HTERT RPE-1 (cell line): ENCODE data around the gene ANKRD60.

Experiments
- in situ Hi-C: fragments of 300-500 bp; cut with MboI; formaldehyde crosslinking; loops from 4 replicates; pipeline ENCODE4 v1.14.3; 2020; ENCODE audit warnings: low sequenced_read_pairs

The ANKRD60 gene

GRCh38 chr20:58224974-58225373 lies 3.5 kb downstream of the ANKRD60 start:
- in situ Hi-C loops: no loop called here

GRCh38 chr20:58224097-58224496 lies 4.4 kb downstream of the ANKRD60 start:
- in situ Hi-C loops: no loop called here

GRCh38 chr20:58223358-58223941 lies 5.0 kb downstream of the ANKRD60 start:
- in situ Hi-C loops: no loop called here

- in situ Hi-C loops: no loop called here
Observed at GRCh38 chr20:58222446-58222845, 6.0 kb downstream of the ANKRD60 start.

- in situ Hi-C loops: no loop called here
Observed at GRCh38 chr20:58219342-58219700, 9.1 kb downstream of the ANKRD60 start.

- in situ Hi-C loops: no loop called here
Observed at GRCh38 chr20:58218665-58219341, 9.7 kb downstream of the ANKRD60 start.

DNA sequence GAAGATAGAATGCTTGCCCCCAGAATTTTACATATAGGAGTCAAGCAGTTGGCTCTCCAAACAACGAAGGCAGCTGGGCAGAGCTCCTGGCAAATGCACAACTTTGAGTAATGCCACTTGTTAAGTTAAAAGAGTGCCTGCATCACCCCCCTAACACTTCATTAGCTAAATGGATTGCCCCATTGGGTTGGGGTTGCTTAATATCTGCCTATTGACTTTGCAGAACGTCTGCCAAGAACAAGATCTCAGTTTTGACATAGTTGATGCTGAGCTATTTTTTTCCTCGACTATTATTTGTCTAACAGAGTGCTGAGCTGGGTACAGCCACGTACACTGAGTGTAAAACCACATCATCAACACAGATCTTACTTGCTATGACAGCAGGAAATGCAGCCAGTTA lies 12.1 kb downstream of the ANKRD60 start:
- in situ Hi-C loops: no loop called here

- in situ Hi-C loops: no loop called here
Observed at GRCh38 chr20:58215116-58215515, 13.3 kb downstream of the ANKRD60 start.

- in situ Hi-C loops: no loop called here
Observed at GRCh38 chr20:58214310-58214709, 14.1 kb downstream of the ANKRD60 start.

DNA sequence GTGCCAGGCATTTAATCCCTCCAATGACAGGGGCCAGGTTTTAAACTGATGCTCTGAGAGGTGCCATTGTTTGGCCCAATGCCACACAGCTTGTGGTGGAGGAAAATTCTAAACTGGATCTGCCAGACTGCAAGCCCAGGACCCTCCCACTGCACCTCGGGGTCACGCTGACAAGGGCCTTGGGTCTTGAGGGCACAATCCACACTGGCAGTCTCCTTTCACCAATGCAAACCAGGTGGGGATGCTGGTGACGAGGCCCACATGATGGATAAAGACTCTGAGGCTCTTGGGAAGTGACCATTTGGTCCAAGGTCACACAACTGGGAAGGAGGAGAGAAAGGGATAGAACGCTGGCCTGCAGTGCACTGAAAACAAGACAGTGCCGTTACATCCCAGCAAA lies 14.7 kb downstream of the ANKRD60 start:
- in situ Hi-C loops: no loop called here

DNA sequence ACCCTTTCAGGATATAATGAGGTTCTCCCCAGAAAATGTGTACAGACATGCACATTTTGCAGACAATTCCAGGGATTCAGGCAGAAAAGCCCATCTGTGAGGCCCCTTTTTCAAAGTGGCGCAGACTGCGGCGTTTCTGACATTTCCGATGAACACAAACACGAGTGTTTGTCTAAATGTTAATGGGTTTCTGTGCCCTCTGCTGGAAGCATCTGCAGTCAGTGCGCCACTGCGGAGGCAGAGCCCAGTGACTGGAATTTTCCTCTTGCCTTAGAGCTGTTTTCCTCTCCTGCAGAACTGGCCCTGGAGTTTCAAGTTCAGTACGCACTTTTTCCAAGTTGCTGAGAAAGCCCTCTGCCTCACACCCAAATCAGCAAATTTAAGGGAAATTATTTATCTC lies 15.3 kb downstream of the ANKRD60 start:
- in situ Hi-C loops: no loop called here

DNA sequence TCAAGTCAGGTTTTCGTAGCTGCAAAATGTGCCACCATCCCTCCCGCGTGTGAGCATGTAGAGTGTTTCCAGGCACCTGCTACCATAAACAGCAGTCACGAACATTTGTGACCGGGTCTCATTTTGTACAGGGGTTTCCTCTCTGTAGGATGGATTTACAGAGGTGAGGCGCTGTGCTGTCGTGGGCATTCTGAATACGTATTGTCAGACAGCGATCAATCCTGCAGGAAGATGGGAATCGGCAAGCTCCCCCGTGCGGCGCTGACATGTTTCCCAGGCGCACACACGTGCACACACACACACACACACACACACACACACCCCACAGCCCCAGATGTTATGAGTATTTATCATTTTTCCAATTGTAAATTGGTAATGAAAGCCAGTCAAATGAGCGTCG lies 15.8 kb downstream of the ANKRD60 start:
- in situ Hi-C loops: no loop called here

DNA sequence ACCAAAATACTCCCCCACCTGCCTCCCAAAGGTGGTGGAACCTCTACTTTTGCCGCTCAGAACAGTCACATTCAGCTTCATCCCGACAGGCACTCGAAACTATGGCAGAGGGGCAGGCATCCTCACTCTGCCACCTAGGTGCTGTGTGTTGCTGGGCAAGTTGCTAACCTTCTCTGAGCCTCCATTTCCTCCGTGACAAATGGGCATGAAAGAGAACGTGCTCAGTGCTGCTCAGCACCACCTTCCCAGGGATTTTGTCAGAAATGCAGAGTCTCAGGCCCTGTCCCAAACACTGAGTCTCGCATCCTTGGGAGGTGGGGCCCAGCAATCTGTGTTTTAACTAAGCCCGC lies 18.1 kb downstream of the ANKRD60 start:
- in situ Hi-C loops: no loop called here

GRCh38 chr20:58209652-58210397 lies 18.6 kb downstream of the ANKRD60 start:
- in situ Hi-C loops: no loop called here

DNA sequence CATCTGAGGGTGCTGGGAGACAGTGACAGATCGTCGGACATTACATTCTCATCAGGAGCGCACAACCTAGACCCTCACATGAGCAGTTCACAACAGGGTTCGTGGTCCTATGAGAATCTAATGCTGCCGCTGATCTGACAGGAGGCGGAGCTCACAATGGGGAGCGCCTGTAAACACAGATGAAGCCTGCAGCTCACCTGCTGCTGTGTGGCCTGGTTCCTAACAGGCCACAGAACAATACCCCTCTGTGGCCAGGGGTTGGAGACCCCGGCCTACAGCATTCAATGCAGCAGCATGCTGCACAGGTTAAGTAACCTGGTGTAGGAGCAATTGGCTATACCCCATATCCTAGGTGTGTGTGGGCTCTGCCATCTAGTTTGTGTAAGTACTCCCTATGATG lies 19.5 kb downstream of the ANKRD60 start:
- in situ Hi-C loops: no loop called here

DNA sequence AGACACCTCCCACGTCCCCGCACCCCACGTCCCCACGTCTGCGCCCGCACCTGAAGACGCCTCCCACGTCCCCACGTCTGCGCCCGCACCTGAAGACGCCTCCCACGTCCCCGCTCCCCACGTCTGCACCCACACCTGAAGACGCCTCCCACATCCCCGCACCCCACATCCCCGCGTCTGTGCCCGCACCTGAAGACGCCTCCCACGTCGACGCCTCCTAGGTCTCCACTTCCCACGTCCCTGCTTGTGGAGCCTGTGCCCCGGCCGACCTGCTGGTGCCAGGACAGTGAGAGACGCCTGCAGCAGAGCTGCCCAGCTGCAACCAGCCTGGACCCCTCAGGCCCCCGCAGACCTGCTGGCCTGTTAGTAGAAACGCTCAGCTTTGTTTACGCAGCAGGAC lies 22.6 kb downstream of the ANKRD60 start:
- in situ Hi-C loops: no loop called here

DNA sequence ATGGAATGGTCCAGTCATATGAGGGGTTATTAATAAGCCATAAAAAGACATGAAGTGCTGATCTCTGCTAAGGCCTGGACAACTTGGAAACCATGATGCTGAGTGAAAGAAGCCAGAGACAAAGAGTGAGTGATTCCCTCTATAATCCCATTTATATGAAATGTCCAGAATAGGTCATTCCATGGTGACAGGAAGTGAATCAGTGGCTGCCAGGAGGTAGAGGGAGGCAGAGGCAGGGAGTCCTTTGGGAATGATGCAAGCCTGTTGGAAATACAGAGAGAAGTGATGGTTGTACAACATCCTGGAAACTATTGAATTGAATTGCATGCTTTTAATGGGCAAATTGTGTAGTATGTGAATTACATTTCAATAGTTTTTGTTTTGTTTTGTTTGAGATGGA lies 26.4 kb downstream of the ANKRD60 start:
- in situ Hi-C loops: no loop called here

DNA sequence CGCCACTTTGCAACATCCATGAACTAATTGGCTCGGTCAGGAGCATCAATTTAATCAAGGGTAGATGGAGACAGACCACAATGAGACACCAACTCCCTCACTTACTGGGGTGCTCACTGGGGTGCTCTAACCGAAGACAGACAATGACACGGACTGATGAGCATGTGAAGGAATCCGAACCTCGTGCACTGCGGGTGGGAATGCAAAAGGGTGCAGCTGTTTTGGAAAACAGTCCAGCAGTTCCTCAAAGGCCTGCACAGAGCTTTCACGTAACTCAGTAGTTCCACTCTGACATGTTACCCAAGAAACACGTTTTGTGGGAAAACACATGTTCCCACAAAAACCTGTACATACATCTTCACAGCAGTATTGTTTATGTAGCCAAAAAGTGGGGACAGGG lies 26.8 kb downstream of the ANKRD60 start:
- in situ Hi-C loops: no loop called here

DNA sequence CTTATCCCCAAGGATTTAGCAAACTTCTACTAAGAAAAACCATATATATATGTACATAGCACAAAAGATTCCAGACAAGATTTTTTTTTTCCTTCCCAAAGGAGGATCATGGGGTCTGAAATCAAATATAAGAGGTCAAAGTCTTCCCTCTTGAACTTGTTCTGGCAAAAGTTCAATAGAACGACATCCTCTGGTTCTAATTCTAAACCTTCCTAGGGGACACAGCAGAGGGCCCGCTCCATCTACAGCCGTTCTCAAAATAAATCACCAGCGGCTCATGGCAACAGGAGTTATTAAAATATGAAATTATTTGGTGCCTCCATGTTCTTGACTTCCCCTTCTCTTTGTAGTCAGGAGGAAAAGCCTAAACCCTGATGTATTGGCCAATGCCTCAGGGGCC lies 29.0 kb downstream of the ANKRD60 start:
- in situ Hi-C loops: no loop called here

DNA sequence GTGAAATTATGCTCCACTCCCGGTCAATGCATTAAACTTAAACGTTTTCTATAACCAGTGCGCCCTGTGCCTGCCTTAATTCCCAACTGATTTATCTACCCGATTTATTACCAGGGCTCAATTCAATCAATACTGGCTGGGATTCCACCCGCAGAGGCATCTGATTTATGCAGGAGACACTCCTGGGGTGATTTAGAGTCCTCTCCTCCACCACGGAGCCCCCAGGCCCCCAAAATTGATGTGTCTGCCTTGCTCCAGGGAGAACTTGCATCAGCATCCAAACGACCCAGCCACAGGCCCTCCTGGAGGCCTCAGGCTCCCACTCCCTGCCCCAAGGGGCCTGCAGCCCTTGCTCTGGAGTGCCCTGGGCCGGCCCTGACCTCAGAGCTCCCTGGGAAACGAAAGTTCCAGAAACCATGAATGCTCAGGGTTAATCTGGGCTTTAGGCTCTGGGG lies 29.5 kb downstream of the ANKRD60 start:
- in situ Hi-C loops: no loop called here

GRCh38 chr20:58198384-58198783 lies 30.1 kb downstream of the ANKRD60 start:
- in situ Hi-C loops: no loop called here

GRCh38 chr20:58197185-58197469 lies 31.3 kb downstream of the ANKRD60 start:
- in situ Hi-C loops: no loop called here
